Stimulated activated naive CD8-positive, alpha-beta T cell treated with anti-CD3 and anti-CD28 coated beads, Interleukin-15, amount 100 ng/mL, for 72 hours (primary cell): Measurements from ENCODE around the gene LLPH.

ENCODE experiments used
- ATAC-seq: fragments of 150-1000 bp; cut with Tn5 transposase; 2 replicates; pipeline ENCODE4 v1.10.0; 2021; ENCODE audit warnings: mild to moderate bottlenecking, moderate library complexity
- DNase-seq, 2 donors: peaks; one replicate each; pipeline ENCODE4 v3.0.0; 2021 to 2022
- H3K27ac Mint-ChIP-seq, 2 donors: one replicate each; pipeline ENCODE4 v1.8.0; 2022; ENCODE audit warnings: mild to moderate bottlenecking in 2 of 2, mixed read lengths in 2 of 2, moderate library complexity in 2 of 2
- H3K27me3 Mint-ChIP-seq: one replicate; pipeline ENCODE4 v1.8.0; 2022; ENCODE audit warnings: mixed read lengths
- H3K4me1 Mint-ChIP-seq: one replicate; pipeline ENCODE4 v1.8.0; 2022; ENCODE audit warnings: mild to moderate bottlenecking, mixed read lengths
- H3K4me3 Mint-ChIP-seq, 2 donors: one replicate each; pipeline ENCODE4 v1.8.0; 2022; ENCODE audit warnings: mild to moderate bottlenecking in 2 of 2, mixed read lengths in 2 of 2, moderate library complexity in 1 of 2
- H3K9me3 Mint-ChIP-seq, 2 donors: one replicate each; pipeline ENCODE4 v1.8.0; 2022; ENCODE audit warnings: mixed read lengths in 2 of 2

The LLPH gene

GRCh38 chr12:66083766-66084165, 46.8 kb downstream of the LLPH start:
- ATAC-seq (no peak), DNase-seq (no peak)
- Mint-ChIP-seq H3K9me3 (no peaks in the 10 kb centered on the region), H3K27me3 (peaks cover 22% of the 10 kb centered on the region), H3K27ac (no peak overlapping the region), H3K4me1 (no peaks in the 10 kb centered on the region), H3K4me3 (no peak overlapping the region)

GRCh38 chr12:66082744-66083143, 47.8 kb downstream of the LLPH start:
- ATAC-seq = no peak
- H3K27me3 Mint-ChIP-seq = peaks cover 22% of the 10 kb centered on the region
- no peaks in the 10 kb centered on the region for H3K9me3 Mint-ChIP-seq
- H3K4me3 Mint-ChIP-seq = no peak overlapping the region
- DNase-seq = no peak
- H3K4me1 Mint-ChIP-seq = no peaks in the 10 kb centered on the region
- H3K27ac Mint-ChIP-seq = no peak overlapping the region

GRCh38 chr12:66080791-66081190, 49.8 kb downstream of the LLPH start:
- ATAC-seq (no peak), DNase-seq (no peak)
- Mint-ChIP-seq H3K9me3 (no peaks in the 10 kb centered on the region), H3K4me3 (no peak overlapping the region), H3K27me3 (peaks cover 25% of the 10 kb centered on the region), H3K27ac (no peak overlapping the region), H3K4me1 (no peaks in the 10 kb centered on the region)

GRCh38 chr12:66077542-66077941, 53.0 kb downstream of the LLPH start:
- no peak overlapping the region for H3K4me3 Mint-ChIP-seq
- DNase-seq (no peak), ATAC-seq (no peak)
- H3K4me1 Mint-ChIP-seq = no peaks in the 10 kb centered on the region
- H3K9me3 Mint-ChIP-seq = no peaks in the 10 kb centered on the region
- no peak overlapping the region for H3K27ac Mint-ChIP-seq
- peaks cover 30% of the 10 kb centered on the region for H3K27me3 Mint-ChIP-seq

- H3K27ac Mint-ChIP-seq = no peak overlapping the region
- H3K27me3 Mint-ChIP-seq = peaks cover 9% of the 10 kb centered on the region
Observed at GRCh38 chr12:66074561-66074960, 56.0 kb downstream of the LLPH start.

GRCh38 chr12:66072566-66072965, 58.0 kb downstream of the LLPH start:
- ATAC-seq (no peak), DNase-seq (no peak)
- no peak overlapping the region for H3K27ac Mint-ChIP-seq
- no peaks in the 10 kb centered on the region for H3K9me3 Mint-ChIP-seq
- peaks cover 8% of the 10 kb centered on the region for H3K27me3 Mint-ChIP-seq
- H3K4me1 Mint-ChIP-seq = no peaks in the 10 kb centered on the region
- H3K4me3 Mint-ChIP-seq = no peak overlapping the region

More at GRCh38 chr12:66074561-66074960, 56.0 kb downstream of the LLPH start:
- Mint-ChIP-seq H3K9me3 (no peaks in the 10 kb centered on the region), H3K4me3 (no peak overlapping the region), H3K4me1 (no peaks in the 10 kb centered on the region)
- no peak for ATAC-seq
- DNase-seq = no peak

GRCh38 chr12:66072135-66072534, 58.4 kb downstream of the LLPH start:
- Mint-ChIP-seq H3K4me3 (no peak overlapping the region), H3K27me3 (peaks cover 8% of the 10 kb centered on the region), H3K9me3 (no peaks in the 10 kb centered on the region), H3K4me1 (peaks cover 3% of the 10 kb centered on the region), H3K27ac (no peak overlapping the region)
- DNase-seq (no peak), ATAC-seq (no peak)

- H3K27me3 Mint-ChIP-seq = peaks cover 10% of the 10 kb centered on the region
- ATAC-seq (no peak), DNase-seq (no peak)
- no peaks in the 10 kb centered on the region for H3K9me3 Mint-ChIP-seq
- no peak overlapping the region for H3K4me3 Mint-ChIP-seq
- H3K4me1 Mint-ChIP-seq = peaks cover 9% of the 10 kb centered on the region
- peak overlapping the region in 1 of 2 donors; percentile 83 for H3K27ac Mint-ChIP-seq
Observed at GRCh38 chr12:66071549-66071948, 59.0 kb downstream of the LLPH start.

- H3K4me1 Mint-ChIP-seq = peaks cover 19% of the 10 kb centered on the region
- DNase-seq = no peak
- no peaks in the 10 kb centered on the region for H3K9me3 Mint-ChIP-seq
- peaks cover 14% of the 10 kb centered on the region for H3K27me3 Mint-ChIP-seq
- no peak overlapping the region for H3K4me3 Mint-ChIP-seq
- no peak overlapping the region for H3K27ac Mint-ChIP-seq
- ATAC-seq = no peak
Observed at GRCh38 chr12:66070378-66071120, 60.0 kb downstream of the LLPH start.

- no peak for DNase-seq
- Mint-ChIP-seq H3K4me1 (peaks cover 23% of the 10 kb centered on the region), H3K9me3 (no peaks in the 10 kb centered on the region), H3K27ac (no peak overlapping the region), H3K27me3 (peaks cover 38% of the 10 kb centered on the region), H3K4me3 (peak overlapping the region in 1 of 2 donors; percentile 10)
- ATAC-seq = no peak
Observed at GRCh38 chr12:66066929-66067523, 63.5 kb downstream of the LLPH start.
